Smooth muscle cell of the brain vasculature (primary cell): ENCODE results near the gene ZNF552.
A peak's percentile ranks its signal among the peaks of the same experiment; 100 is the strongest.
"Not testable (repeated sequence)": the region's sequence is repeated elsewhere in the genome, so short reads cannot be mapped to it uniquely, and the experiment has no call there.

Experiments used
- DNase-seq: peaks from one replicate; pipeline ENCODE4 v3.0.0-alpha.2; 2012; ENCODE audit warnings: low read depth, low spot score

The ZNF552 gene

GRCh38 chr19:57814505-57815246 is at the start of gene ZNF552:
Gene ZNF552, minus strand, starts transcription at chr19:57814913. Its CDS starts 170 bp downstream, at chr19:57814743.
- DNase-seq = peak; percentile 76

- DNase-seq = not testable (repeated sequence)
Observed at GRCh38 chr19:57862351-57862750, 47.6 kb upstream of the ZNF552 start.

GRCh38 chr19:57854117-57854516 is 39.4 kb upstream of the ZNF552 start:
- DNase-seq = not testable (repeated sequence)

DNA sequence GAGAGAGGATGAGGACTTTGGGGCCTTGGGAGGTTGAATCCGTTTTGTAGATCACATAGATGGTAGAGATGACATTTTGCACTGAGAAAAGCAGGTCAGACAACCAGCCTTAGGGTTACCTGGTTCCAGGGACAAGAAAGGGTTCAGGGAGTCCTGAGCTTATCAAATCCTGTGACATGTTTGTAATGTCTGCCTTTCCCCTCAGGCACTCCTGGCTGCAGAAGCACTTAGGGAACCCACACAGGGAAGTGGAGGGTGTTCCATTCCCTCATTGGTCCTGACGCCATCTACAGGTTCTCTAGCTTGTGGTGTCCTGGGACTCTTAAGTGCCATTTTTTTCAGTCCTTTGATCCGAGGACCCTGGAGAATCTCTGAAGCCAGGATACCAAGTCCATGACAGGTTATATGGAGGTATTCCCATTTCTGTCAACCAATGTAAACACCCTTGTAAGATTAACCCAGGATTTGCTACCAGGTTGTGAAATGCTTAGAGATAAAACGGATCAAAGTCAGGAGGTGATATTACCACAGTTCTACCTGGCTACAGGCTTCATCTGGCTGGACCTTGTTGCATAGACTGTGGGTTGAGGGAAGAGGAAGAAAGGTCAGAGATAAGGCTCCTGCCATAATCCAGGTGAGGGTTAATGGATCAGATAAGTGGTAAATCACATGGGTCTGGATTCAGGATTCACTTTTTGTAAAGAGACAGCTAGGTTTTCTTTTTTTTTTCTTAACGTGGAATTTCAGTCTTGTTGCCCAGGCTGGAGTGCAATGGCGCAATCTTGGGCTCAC is 37.3 kb upstream of the ZNF552 start:
- not testable (repeated sequence) for DNase-seq

GRCh38 chr19:57850553-57851017 is 35.9 kb upstream of the ZNF552 start:
- DNase-seq = no peak

DNA sequence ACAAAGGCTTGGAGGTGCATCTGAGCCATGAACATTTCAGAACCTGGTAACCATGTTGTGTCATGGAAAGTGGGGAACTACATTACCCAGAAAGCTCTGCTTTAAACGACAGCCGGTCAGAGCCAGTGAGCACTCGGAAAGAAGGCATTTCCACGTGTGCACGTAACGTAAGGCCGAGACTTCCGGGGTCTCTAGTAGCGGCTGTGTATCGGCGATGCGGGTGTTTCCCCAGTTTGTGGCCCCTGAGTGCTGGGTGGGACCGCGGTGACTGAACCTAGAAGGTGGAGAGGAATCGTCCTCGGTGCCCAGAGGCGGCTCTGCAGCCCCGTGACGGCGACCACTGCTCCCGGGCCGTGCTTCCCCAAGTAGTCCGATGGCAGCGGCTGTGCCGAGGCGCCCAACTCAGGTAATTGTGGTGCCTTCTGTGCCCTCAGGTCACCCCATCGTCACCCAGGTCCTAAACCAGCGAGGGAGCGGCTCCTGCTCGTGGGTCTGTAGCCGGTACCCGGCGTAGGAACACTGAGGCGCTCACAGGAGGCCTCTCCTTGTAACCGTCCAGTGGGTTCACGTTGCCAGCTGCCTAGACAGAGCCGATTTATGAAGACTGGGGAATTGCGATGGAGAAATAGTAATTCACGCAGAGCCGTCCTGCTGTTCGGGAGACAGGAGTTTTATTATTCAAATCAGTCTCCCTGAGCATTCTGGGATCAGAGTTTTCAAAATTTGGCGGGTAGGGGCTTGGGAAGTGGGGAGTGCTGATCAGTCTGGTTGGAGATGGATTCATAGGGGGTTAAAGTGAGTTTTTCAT is 35.2 kb upstream of the ZNF552 start, which contains the start of gene ZNF587:
Gene ZNF587 (plus strand): TSS at position 194 of the 808 bp plus-strand sequence. CDS start 180 bp downstream, at position 374.
- DNase-seq = peak; percentile 37

DNA sequence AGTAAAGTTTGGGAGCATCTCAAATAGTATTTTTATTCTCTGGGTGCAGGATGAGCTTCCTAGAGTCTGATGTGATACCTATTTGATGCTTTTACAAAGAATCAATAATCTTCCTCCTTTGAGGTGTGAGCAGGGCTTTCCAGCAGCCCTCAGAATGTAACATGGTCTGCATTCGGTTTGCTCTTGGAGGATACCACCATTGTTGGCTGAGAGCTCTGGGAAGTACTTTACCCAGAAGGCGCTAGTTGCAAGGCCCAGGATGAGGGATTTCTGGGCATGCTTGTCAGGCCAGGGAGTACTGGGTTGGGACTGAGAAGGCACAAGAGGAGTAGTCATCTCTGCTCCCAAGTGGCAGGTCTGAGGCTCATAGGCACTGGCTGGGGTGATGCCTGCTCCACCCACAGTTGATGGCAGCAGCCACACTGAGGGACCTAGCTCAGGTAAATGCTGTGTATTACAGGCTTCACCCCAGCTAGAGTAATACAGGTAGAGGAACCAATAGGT is 34.5 kb upstream of the ZNF552 start:
- DNase-seq = not testable (repeated sequence)

DNA sequence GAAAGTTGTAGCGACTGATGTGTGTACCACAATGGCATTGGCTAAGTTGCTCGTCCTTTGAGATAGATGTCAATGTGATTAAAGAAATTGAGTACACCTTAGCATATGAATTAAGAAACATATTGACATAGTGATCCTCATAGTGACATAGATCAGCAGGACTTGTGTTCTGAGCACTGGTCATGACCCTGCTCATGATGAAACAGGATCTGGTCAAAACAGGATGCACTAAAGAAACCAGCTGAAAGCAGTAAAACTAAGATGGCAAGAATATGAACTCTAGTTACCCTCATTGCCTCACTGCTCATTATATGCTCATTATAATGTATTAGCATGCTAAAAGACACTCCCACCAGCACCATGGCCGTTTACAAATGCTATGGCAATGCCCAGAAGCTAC is 32.5 kb upstream of the ZNF552 start:
- not testable (repeated sequence) for DNase-seq

DNA sequence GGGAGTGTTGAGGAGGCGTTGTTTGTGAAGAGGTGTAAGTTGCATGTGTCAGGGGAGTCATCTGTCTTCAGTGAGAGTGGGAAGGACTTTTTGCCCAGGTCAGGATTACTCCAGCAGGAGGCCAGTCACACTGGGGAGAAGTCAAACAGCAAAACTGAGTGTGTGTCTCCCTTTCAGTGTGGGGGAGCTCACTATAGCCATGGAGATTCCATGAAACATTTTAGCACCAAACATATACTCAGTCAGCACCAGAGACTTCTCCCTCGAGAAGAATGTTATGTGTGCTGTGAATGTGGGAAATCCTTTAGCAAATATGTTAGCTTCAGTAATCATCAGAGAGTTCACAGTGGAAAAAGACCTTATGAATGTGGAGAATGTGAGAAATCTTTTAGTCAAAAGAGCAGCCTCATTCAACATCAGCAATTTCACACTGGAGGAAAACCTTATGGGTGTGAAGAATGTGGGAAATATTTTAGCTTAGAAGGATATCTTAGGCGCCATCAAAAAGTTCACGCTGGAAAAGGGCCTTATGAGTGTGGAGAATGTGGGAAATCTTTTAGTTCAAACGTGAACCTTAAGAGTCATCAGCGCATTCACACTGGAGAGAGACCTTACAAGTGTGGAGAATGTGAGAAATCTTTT is 26.5 kb upstream of the ZNF552 start:
- no peak for DNase-seq

DNA sequence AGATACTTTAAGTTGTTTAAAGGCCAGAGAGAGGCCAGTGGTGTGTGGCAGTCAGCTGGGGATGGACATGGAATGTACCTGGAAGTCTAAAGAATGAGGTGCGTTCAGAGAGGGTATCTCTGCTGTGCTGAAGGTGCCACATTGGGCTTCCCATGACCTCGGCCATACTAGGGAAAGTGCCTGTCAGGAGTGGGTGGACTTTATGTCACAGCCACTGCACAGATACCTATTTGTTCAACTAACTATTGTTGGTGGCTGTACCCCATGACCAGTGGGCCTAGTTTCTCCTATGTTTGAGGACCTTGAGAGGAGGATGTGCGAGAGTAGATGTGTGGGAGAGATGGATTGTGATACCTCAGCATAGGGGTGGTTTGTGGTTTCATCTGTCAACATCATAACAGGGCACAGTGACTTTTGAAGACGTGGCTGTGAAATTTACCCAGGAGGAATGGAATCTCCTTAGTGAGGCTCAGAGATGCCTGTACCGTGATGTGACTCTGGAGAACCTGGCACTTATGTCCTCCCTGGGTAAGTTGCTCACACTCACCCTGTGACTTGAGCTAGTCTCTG is 24.0 kb upstream of the ZNF552 start:
- DNase-seq = not testable (repeated sequence)

- not testable (repeated sequence) for DNase-seq
Observed at GRCh38 chr19:57836991-57837390, 22.3 kb upstream of the ZNF552 start.

DNA sequence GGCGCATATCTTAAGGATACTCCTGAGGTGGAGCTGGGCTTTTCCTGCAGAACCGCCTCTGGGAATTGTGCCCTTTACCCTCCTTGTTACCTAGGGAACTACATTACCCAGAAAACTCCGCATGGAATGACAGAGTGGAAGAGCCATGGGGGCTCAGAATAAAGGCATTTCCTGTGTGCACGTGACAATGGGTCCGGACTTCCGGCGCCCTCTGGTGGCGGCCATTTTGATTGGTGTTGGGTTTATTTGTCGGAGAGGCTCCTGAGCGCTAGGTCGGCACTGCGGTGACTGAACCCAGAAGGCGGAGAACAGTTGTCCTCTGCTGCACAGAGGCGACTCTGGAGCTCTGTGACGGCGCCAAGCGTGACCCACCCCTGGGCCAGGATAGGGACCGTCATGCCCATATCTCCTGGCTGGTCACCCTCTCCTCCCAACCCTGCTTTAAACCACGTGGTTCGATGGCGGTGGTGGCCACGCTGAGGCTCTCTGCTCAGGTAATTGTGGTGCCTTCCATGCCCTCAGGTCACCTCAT is 15.4 kb upstream of the ZNF552 start, which contains the start of gene ZNF587B:
Gene ZNF587B (plus strand): TSS at position 229 of the 532 bp plus-strand sequence. CDS start 230 bp downstream, at position 459.
- peak; percentile 45 for DNase-seq

DNA sequence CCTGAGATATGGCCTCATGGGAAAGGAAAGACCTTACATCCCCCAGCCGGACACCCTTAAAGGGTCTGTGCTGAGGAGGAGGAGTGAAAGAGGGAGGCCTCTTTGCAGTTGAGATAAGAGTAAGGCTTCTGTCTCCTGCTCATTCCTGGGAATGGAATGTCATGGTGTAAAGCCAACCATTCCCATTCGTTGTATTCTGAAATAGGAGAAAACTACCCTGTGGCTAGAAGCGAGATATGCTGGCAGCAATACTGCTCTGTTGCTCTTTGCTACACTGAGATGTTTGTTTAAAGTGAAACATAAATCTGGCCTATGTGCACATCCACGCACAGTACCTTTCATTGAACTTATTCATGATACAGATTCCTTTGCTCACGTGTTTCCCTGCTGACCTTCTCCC is 14.6 kb upstream of the ZNF552 start:
- DNase-seq = no peak

GRCh38 chr19:57825511-57825910 is 10.8 kb upstream of the ZNF552 start:
- DNase-seq = no peak

- DNase-seq = not testable (repeated sequence)
Observed at GRCh38 chr19:57823608-57824007, 8.9 kb upstream of the ZNF552 start.

- DNase-seq = not testable (repeated sequence)
Observed at GRCh38 chr19:57823155-57823554, 8.4 kb upstream of the ZNF552 start.

GRCh38 chr19:57821501-57821900 is 6.8 kb upstream of the ZNF552 start:
- DNase-seq = not testable (repeated sequence)

DNA sequence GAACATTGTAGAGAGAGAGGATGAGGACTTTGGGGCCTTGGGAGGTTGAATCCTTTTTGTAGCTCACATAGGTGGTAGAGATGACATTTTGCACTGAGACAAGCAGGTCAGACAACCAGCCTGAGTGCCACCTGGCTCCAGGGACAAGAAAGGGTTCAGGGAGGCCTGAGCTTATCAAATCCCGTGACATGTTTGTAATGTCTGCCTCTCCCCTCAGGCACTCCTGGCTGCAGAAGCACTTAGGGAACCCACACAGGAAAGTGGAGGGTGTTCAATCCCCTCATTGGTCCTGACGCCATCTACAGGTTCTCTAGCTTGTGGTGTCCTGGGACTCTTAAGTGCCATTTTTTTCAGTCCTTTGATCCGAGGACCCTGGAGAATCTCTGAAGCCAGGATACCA is 6.4 kb upstream of the ZNF552 start:
- not testable (repeated sequence) for DNase-seq

GRCh38 chr19:57820599-57820998 is 5.9 kb upstream of the ZNF552 start:
- DNase-seq = no peak
